ENCODE data around the gene EXOC3.

EXOC3 gene

GRCh38 chr5:493119-493701 is 50.2 kb downstream of the EXOC3 start:
- H3K9me3 ChIP-seq = no peaks in the 10 kb centered on the region
- no peaks in the 10 kb centered on the region for H3K4me1 ChIP-seq
- no peak for DNase-seq
- peaks cover 0 to 79% of the 10 kb centered on the region in 2 donors for H3K27me3 ChIP-seq
- no peak overlapping the region for H3K4me3 ChIP-seq
- no peak for TF ChIP-seq CTCF (IDR thresholded peaks at IDR 0.05)
- intact Hi-C loops (cut with DNase I; ENCODE audit: low total_unique reads) = no loop called here
- no peak overlapping the region for H3K27ac ChIP-seq
- no peaks in the 10 kb centered on the region for H3K36me3 ChIP-seq

GRCh38 chr5:493758-494157 is 50.8 kb downstream of the EXOC3 start:
- intact Hi-C loops (cut with DNase I; ENCODE audit: low total_unique reads) = no loop called here
- Histone ChIP-seq H3K27ac (no peak overlapping the region), H3K4me3 (no peak overlapping the region), H3K36me3 (no peaks in the 10 kb centered on the region), H3K9me3 (no peaks in the 10 kb centered on the region), H3K4me1 (no peaks in the 10 kb centered on the region), H3K27me3 (peaks cover 0 to 79% of the 10 kb centered on the region in 2 donors)
- DNase-seq = no peak
- no peak for TF ChIP-seq CTCF (IDR thresholded peaks at IDR 0.05)

- Histone ChIP-seq H3K27me3 (peaks cover 0 to 82% of the 10 kb centered on the region in 2 donors), H3K4me3 (no peak overlapping the region), H3K9me3 (no peaks in the 10 kb centered on the region), H3K27ac (no peak overlapping the region), H3K36me3 (no peaks in the 10 kb centered on the region), H3K4me1 (no peaks in the 10 kb centered on the region)
- no peak for TF ChIP-seq CTCF (IDR thresholded peaks at IDR 0.05)
- no peak for DNase-seq
- intact Hi-C loops (cut with DNase I; ENCODE audit: low total_unique reads) = no loop called here
Observed at GRCh38 chr5:494667-495255, 51.8 kb downstream of the EXOC3 start.

- no peak for DNase-seq
- intact Hi-C loops (cut with DNase I; ENCODE audit: low total_unique reads) = no loop called here
Observed at GRCh38 chr5:496028-496427, 53.1 kb downstream of the EXOC3 start.

GRCh38 chr5:497090-497700 is 54.2 kb downstream of the EXOC3 start:
- Histone ChIP-seq H3K9me3 (no peaks in the 10 kb centered on the region), H3K4me1 (peaks cover 0 to 10% (median 2%) of the 10 kb centered on the region in 4 donors), H3K27ac (no peak overlapping the region), H3K27me3 (peaks cover 0 to 85% of the 10 kb centered on the region in 2 donors), H3K36me3 (no peaks in the 10 kb centered on the region), H3K4me3 (no peak overlapping the region)
- DNase-seq = no peak
- no peak for TF ChIP-seq CTCF (IDR thresholded peaks at IDR 0.05)
- intact Hi-C loops (cut with DNase I; ENCODE audit: low total_unique reads) = no loop called here

More at GRCh38 chr5:496028-496427, 53.1 kb downstream of the EXOC3 start:
- Histone ChIP-seq H3K27me3 (peaks cover 0 to 83% of the 10 kb centered on the region in 2 donors), H3K9me3 (no peaks in the 10 kb centered on the region), H3K27ac (no peak overlapping the region), H3K4me3 (no peak overlapping the region), H3K36me3 (no peaks in the 10 kb centered on the region), H3K4me1 (no peaks in the 10 kb centered on the region)
- TF ChIP-seq CTCF (IDR thresholded peaks at IDR 0.05) = no peak
